ENCODE measurements around the gene CASP2. TPM values are rescaled to one million over a fixed set of nuclear protein-coding genes. Genes with fewer than 3 reads are reported as not detected.

Gene CASP2
- total and polyA plus RNA-seq, 2 experiments from 2014 or later: 9.2 to 13.1 TPM

GRCh38 chr7:143243111-143243510 is 45.0 kb upstream of the CASP2 start:
- Histone ChIP-seq H3K27ac (no peak overlapping the region), H3K9me3 (ENCODE audit: low read depth) (no peaks in the 10 kb centered on the region), H4K20me1 (ENCODE audit: insufficient read depth) (no peaks in the 10 kb centered on the region), H3K79me2 (ENCODE audit: insufficient read depth) (no peaks in the 10 kb centered on the region), H3K9ac (no peak overlapping the region), H3F3A (ENCODE audit: insufficient read depth) (peaks cover 26% of the 10 kb centered on the region), H3K36me3 (ENCODE audit: low read depth) (no peaks in the 10 kb centered on the region), H3K4me1 (ENCODE audit: insufficient read depth) (peaks cover 26% of the 10 kb centered on the region; the same call in 1 of the 2 replicates), H3K4me2 (ENCODE audit: unreplicated experiment) (no peak overlapping the region), H2AFZ (no peak overlapping the region), H3K9me2 (ENCODE audit: insufficient read depth) (no peaks in the 10 kb centered on the region), H3K27me3 (replicated peaks; ENCODE audit: insufficient read depth) (no peaks in the 10 kb centered on the region), H3K4me3 (no peak overlapping the region)
- DNase-seq: no peak
- 69 to 73% methylated on average over 7 of the region's 7 CpGs for WGBS, 2 experiments (ENCODE audit: low coverage in 1 of 2, low lambda C conversion rate in 2 of 2, missing lambda C conversion rate in 2 of 2)
- TF ChIP-seq EZH2 (IDR thresholded peaks at IDR 0.05; ENCODE audit: insufficient read depth, poor library complexity, severe bottlenecking) (no peak), EZH2phosphoT487 (IDR thresholded peaks at IDR 0.05; ENCODE audit: insufficient read depth, low read depth) (no peak)
- in situ Hi-C loops (cut with MboI): no loop called here

GRCh38 chr7:143243614-143244013 is 44.5 kb upstream of the CASP2 start:
- 70 to 74% methylated on average over 3 of the region's 3 CpGs for WGBS, 2 experiments (ENCODE audit: low coverage in 1 of 2, low lambda C conversion rate in 2 of 2, missing lambda C conversion rate in 2 of 2)
- H3K4me2 ChIP-seq (ENCODE audit: unreplicated experiment): no peak overlapping the region
- no peak for TF ChIP-seq EZH2 (IDR thresholded peaks at IDR 0.05; ENCODE audit: insufficient read depth, poor library complexity, severe bottlenecking)
- no peak for TF ChIP-seq EZH2phosphoT487 (IDR thresholded peaks at IDR 0.05; ENCODE audit: insufficient read depth, low read depth)
- DNase-seq: no peak
- peaks cover 26% of the 10 kb centered on the region; the same call in 1 of the 2 replicates for H3K4me1 ChIP-seq (ENCODE audit: insufficient read depth)
- H3K79me2 ChIP-seq (ENCODE audit: insufficient read depth): no peaks in the 10 kb centered on the region
- no peak overlapping the region for H3K9ac ChIP-seq
- H3K9me2 ChIP-seq (ENCODE audit: insufficient read depth): no peaks in the 10 kb centered on the region
- in situ Hi-C loops (cut with MboI): no loop called here
- no peaks in the 10 kb centered on the region for H3K27me3 ChIP-seq (replicated peaks; ENCODE audit: insufficient read depth)
- H3K36me3 ChIP-seq (ENCODE audit: low read depth): no peaks in the 10 kb centered on the region
- no peaks in the 10 kb centered on the region for H4K20me1 ChIP-seq (ENCODE audit: insufficient read depth)
- no peak overlapping the region for H3K4me3 ChIP-seq
- H3K27ac ChIP-seq: no peak overlapping the region
- no peak overlapping the region for H2AFZ ChIP-seq
- H3K9me3 ChIP-seq (ENCODE audit: low read depth): no peaks in the 10 kb centered on the region
- H3F3A ChIP-seq (ENCODE audit: insufficient read depth): peaks cover 26% of the 10 kb centered on the region

GRCh38 chr7:143244321-143244720 is 43.8 kb upstream of the CASP2 start:
- H3K9me3 ChIP-seq (ENCODE audit: low read depth): no peaks in the 10 kb centered on the region
- DNase-seq: no peak
- no peaks in the 10 kb centered on the region for H3K27me3 ChIP-seq (replicated peaks; ENCODE audit: insufficient read depth)
- in situ Hi-C loops (cut with MboI): no loop called here
- no peak overlapping the region for H2AFZ ChIP-seq
- no peak overlapping the region for H3K9ac ChIP-seq
- 32 to 43% methylated on average over 1 of the region's 1 CpG for WGBS, 2 experiments (ENCODE audit: low coverage in 1 of 2, low lambda C conversion rate in 2 of 2, missing lambda C conversion rate in 2 of 2)
- H3K4me2 ChIP-seq (ENCODE audit: unreplicated experiment): no peak overlapping the region
- no peaks in the 10 kb centered on the region for H3K36me3 ChIP-seq (ENCODE audit: low read depth)
- H3K79me2 ChIP-seq (ENCODE audit: insufficient read depth): no peaks in the 10 kb centered on the region
- H3K27ac ChIP-seq: no peak overlapping the region
- H3F3A ChIP-seq (ENCODE audit: insufficient read depth): peaks cover 24% of the 10 kb centered on the region
- no peak overlapping the region for H3K4me3 ChIP-seq
- TF ChIP-seq EZH2phosphoT487 (IDR thresholded peaks at IDR 0.05; ENCODE audit: insufficient read depth, low read depth): no peak
- TF ChIP-seq EZH2 (IDR thresholded peaks at IDR 0.05; ENCODE audit: insufficient read depth, poor library complexity, severe bottlenecking): no peak
- H3K4me1 ChIP-seq (ENCODE audit: insufficient read depth): peaks cover 26% of the 10 kb centered on the region; the same call in 1 of the 2 replicates
- no peaks in the 10 kb centered on the region for H3K9me2 ChIP-seq (ENCODE audit: insufficient read depth)
- no peaks in the 10 kb centered on the region for H4K20me1 ChIP-seq (ENCODE audit: insufficient read depth)

- WGBS, 2 experiments (ENCODE audit: low coverage in 1 of 2, low lambda C conversion rate in 2 of 2, missing lambda C conversion rate in 2 of 2): 58% methylated on average over 3 of the region's 3 CpGs
- H3K9ac ChIP-seq: no peak overlapping the region
- H3K4me2 ChIP-seq (ENCODE audit: unreplicated experiment): no peak overlapping the region
- no peaks in the 10 kb centered on the region for H3K36me3 ChIP-seq (ENCODE audit: low read depth)
- DNase-seq: peak; percentile 74
- no peaks in the 10 kb centered on the region for H3K79me2 ChIP-seq (ENCODE audit: insufficient read depth)
- H3K4me3 ChIP-seq: no peak overlapping the region
- H3F3A ChIP-seq (ENCODE audit: insufficient read depth): peaks cover 16% of the 10 kb centered on the region
- H3K9me3 ChIP-seq (ENCODE audit: low read depth): no peaks in the 10 kb centered on the region
- TF ChIP-seq EZH2phosphoT487 (IDR thresholded peaks at IDR 0.05; ENCODE audit: insufficient read depth, low read depth) (no peak), EZH2 (IDR thresholded peaks at IDR 0.05; ENCODE audit: insufficient read depth, poor library complexity, severe bottlenecking) (no peak)
- peaks cover 18% of the 10 kb centered on the region; the same call in 1 of the 2 replicates for H3K4me1 ChIP-seq (ENCODE audit: insufficient read depth)
- H2AFZ ChIP-seq: no peak overlapping the region
- no peaks in the 10 kb centered on the region for H4K20me1 ChIP-seq (ENCODE audit: insufficient read depth)
- H3K9me2 ChIP-seq (ENCODE audit: insufficient read depth): no peaks in the 10 kb centered on the region
- H3K27me3 ChIP-seq (replicated peaks; ENCODE audit: insufficient read depth): no peaks in the 10 kb centered on the region
- no peak overlapping the region for H3K27ac ChIP-seq
- in situ Hi-C loops (cut with MboI): no loop called here
Observed at GRCh38 chr7:143245123-143245522, 43.0 kb upstream of the CASP2 start.

GRCh38 chr7:143247372-143247771 is 40.8 kb upstream of the CASP2 start:
- no peaks in the 10 kb centered on the region for H3K79me2 ChIP-seq (ENCODE audit: insufficient read depth)
- H2AFZ ChIP-seq: no peak overlapping the region
- H3K9ac ChIP-seq: no peak overlapping the region
- no peaks in the 10 kb centered on the region for H4K20me1 ChIP-seq (ENCODE audit: insufficient read depth)
- H3F3A ChIP-seq (ENCODE audit: insufficient read depth): peaks cover 3% of the 10 kb centered on the region; the same call in 1 of the 2 replicates
- no peaks in the 10 kb centered on the region for H3K27me3 ChIP-seq (replicated peaks; ENCODE audit: insufficient read depth)
- no peaks in the 10 kb centered on the region for H3K9me2 ChIP-seq (ENCODE audit: insufficient read depth)
- H3K4me2 ChIP-seq (ENCODE audit: unreplicated experiment): no peak overlapping the region
- DNase-seq: no peak
- TF ChIP-seq EZH2 (IDR thresholded peaks at IDR 0.05; ENCODE audit: insufficient read depth, poor library complexity, severe bottlenecking) (no peak), EZH2phosphoT487 (IDR thresholded peaks at IDR 0.05; ENCODE audit: insufficient read depth, low read depth) (no peak)
- peaks cover 9% of the 10 kb centered on the region; the same call in 1 of the 2 replicates for H3K4me1 ChIP-seq (ENCODE audit: insufficient read depth)
- H3K36me3 ChIP-seq (ENCODE audit: low read depth): no peaks in the 10 kb centered on the region
- H3K4me3 ChIP-seq: no peak overlapping the region
- in situ Hi-C loops (cut with MboI): no loop called here
- H3K27ac ChIP-seq: no peak overlapping the region
- WGBS, 2 experiments (ENCODE audit: low coverage in 1 of 2, low lambda C conversion rate in 2 of 2, missing lambda C conversion rate in 2 of 2): 50 to 53% methylated on average over 1 of the region's 1 CpG
- H3K9me3 ChIP-seq (ENCODE audit: low read depth): no peaks in the 10 kb centered on the region

Data from GM23248 (cell line).